Measurements from ENCODE around the gene CAB39.

DNA sequence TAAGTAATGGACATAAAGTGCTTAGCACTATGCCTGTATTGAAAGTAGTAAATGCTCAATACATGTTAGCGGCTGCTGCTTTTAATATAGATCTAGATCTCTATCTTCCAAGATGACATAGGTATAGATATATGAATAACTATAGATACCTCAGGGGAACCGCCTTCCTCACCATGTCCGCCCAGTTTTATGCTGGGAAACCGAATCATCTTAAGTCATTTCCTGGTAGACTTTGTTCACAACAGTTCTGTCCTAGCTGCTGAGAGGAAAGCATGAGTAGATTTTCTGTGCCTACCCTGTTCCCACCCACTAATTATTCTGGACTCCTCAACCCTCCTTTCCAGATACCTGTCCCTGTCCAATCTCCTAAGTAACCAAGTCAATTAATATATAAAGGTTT, 130.5 kb downstream of the CAB39 start:
- TF ChIP-seq, protein P1, sequence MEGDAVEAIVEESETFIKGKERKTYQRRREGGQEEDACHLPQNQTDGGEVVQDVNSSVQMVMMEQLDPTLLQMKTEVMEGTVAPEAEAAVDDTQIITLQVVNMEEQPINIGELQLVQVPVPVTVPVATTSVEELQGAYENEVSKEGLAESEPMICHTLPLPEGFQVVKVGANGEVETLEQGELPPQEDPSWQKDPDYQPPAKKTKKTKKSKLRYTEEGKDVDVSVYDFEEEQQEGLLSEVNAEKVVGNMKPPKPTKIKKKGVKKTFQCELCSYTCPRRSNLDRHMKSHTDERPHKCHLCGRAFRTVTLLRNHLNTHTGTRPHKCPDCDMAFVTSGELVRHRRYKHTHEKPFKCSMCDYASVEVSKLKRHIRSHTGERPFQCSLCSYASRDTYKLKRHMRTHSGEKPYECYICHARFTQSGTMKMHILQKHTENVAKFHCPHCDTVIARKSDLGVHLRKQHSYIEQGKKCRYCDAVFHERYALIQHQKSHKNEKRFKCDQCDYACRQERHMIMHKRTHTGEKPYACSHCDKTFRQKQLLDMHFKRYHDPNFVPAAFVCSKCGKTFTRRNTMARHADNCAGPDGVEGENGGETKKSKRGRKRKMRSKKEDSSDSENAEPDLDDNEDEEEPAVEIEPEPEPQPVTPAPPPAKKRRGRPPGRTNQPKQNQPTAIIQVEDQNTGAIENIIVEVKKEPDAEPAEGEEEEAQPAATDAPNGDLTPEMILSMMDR (IDR thresholded peaks at IDR 0.05): no peak
- no peak for TF ChIP-seq POLR2A (IDR thresholded peaks at IDR 0.05)
